GM23338 (cell line): Measurements from ENCODE around the gene INPP5D. TPM values are rescaled to one million over a fixed set of nuclear protein-coding genes. Genes with fewer than 3 reads are reported as not detected.

ENCODE experiments used
- ATAC-seq: fragments of 200-7000 bp; cut with Tn5 transposase; 3 replicates; pipeline ENCODE4 v1.9.1; 2020
- DNase-seq: peaks from one replicate; pipeline ENCODE4 v3.0.0-alpha.2; 2015; ENCODE audit warnings: low spot score
- H2AFZ ChIP-seq: fragments of 200-600 bp; sonication (generic); 2 replicates; pipeline ENCODE4 v1.8.0; 2016; ENCODE audit warnings: antibody characterized with exemption, mild to moderate bottlenecking, moderate library complexity
- H3F3A ChIP-seq: fragments of 200-600 bp; sonication (generic); replicated peaks from 2 replicates; pipeline ENCODE4 v1.8.0; 2017; ENCODE audit warnings: antibody characterized with exemption, mixed run types, low read depth
- H3K27ac ChIP-seq: fragments of 200-600 bp; sonication (generic); 2 replicates; pipeline ENCODE4 v1.6.1; 2016; ENCODE audit warnings: low read depth
- H3K27me3 ChIP-seq: fragments of 200-600 bp; sonication (generic); 2 replicates; pipeline ENCODE4 v1.8.0; 2016; ENCODE audit warnings: mild to moderate bottlenecking, mixed run types, moderate library complexity; ENCODE audit not compliant: insufficient read depth
- H3K36me3 ChIP-seq: fragments of 200-600 bp; sonication (generic); 2 replicates; pipeline ENCODE4 v1.8.0; 2016; ENCODE audit warnings: mild to moderate bottlenecking; ENCODE audit not compliant: insufficient read depth
- H3K4me1 ChIP-seq: fragments of 200-600 bp; sonication (generic); 2 replicates; pipeline ENCODE4 v1.8.0; 2016; ENCODE audit warnings: mild to moderate bottlenecking, moderate library complexity; ENCODE audit not compliant: insufficient read depth
- H3K4me2 ChIP-seq: fragments of 200-600 bp; sonication (generic); 2 replicates; pipeline ENCODE4 v1.7.1; 2017; ENCODE audit warnings: mixed run types
- H3K4me3 ChIP-seq: fragments of 200-600 bp; sonication (generic); 2 replicates; pipeline ENCODE4 v1.6.1; 2016; ENCODE audit warnings: mixed run types
- H3K79me2 ChIP-seq: fragments of 200-600 bp; sonication (generic); replicated peaks from 2 replicates; pipeline ENCODE4 v1.8.0; 2017; ENCODE audit warnings: mild to moderate bottlenecking; ENCODE audit not compliant: insufficient read depth
- H3K9me2 ChIP-seq: fragments of 200-600 bp; sonication (generic); 2 replicates; pipeline ENCODE4 v1.8.0; 2017; ENCODE audit not compliant: insufficient read depth
- H4K20me1 ChIP-seq: fragments of 200-600 bp; sonication (generic); replicated peaks from 2 replicates; pipeline ENCODE4 v1.8.0; 2017; ENCODE audit warnings: mild to moderate bottlenecking; ENCODE audit not compliant: insufficient read depth
- H3K27ac Mint-ChIP-seq: 2 replicates; pipeline ENCODE4 v1.8.0; 2020; ENCODE audit warnings: inconsistent platforms, mild to moderate bottlenecking, moderate library complexity, mixed read lengths
- H3K27me3 Mint-ChIP-seq: 3 replicates; pipeline ENCODE4 v1.8.0; 2022; ENCODE audit warnings: low read depth, mild to moderate bottlenecking, moderate library complexity, mixed read lengths, inconsistent platforms; ENCODE audit not compliant: insufficient read depth, poor library complexity
- H3K36me3 Mint-ChIP-seq: 3 replicates; pipeline ENCODE4 v1.8.0; 2021; ENCODE audit warnings: low read depth, mild to moderate bottlenecking, inconsistent platforms, moderate library complexity, mixed read lengths
- H3K4me1 Mint-ChIP-seq: 3 replicates; pipeline ENCODE4 v1.8.0; 2020; ENCODE audit warnings: mild to moderate bottlenecking, inconsistent platforms, mixed read lengths
- H3K4me3 Mint-ChIP-seq: 3 replicates; pipeline ENCODE4 v1.8.0; 2021; ENCODE audit warnings: moderate library complexity, mild to moderate bottlenecking, inconsistent platforms, mixed read lengths
- H3K9me3 Mint-ChIP-seq: 3 replicates; pipeline ENCODE4 v1.8.0; 2020; ENCODE audit warnings: moderate library complexity, mild to moderate bottlenecking, inconsistent platforms, mixed read lengths
- CREB1 ChIP-seq: fragments of 250-450 bp; sonication (Bioruptor Pico); IDR thresholded peaks from 2 replicates; pipeline ENCODE4 v1.5.0; 2020; ENCODE audit warnings: low read depth, mild to moderate bottlenecking, moderate library complexity
- CTCF ChIP-seq, 2 experiments: fragments of 200-600 bp in 1 of 2; sonication (generic) in 1 of 2; conservative IDR thresholded peaks; 2 replicates each; pipeline versions ENCODE4 v1.5.1 to v1.6.1; 2016 to 2017; ENCODE audit warnings: antibody characterized with exemption in 2 of 2, low read depth in 2 of 2, mild to moderate bottlenecking in 2 of 2, moderate library complexity in 1 of 2
- ETS1 ChIP-seq: IDR thresholded peaks from 2 replicates; pipeline ENCODE4 v1.6.1; 2016; ENCODE audit warnings: antibody characterized with exemption
- REST ChIP-seq: IDR thresholded peaks from one replicate; pipeline ENCODE4 v1.6.1; 2018; ENCODE audit warnings: antibody characterized with exemption; ENCODE audit not compliant: unreplicated experiment
- STAT1 ChIP-seq: IDR thresholded peaks from one replicate; pipeline ENCODE4 v1.6.1; 2016; ENCODE audit warnings: antibody characterized with exemption; ENCODE audit not compliant: unreplicated experiment
- ZNF114 ChIP-seq: fragments of 250-450 bp; sonication (Bioruptor Pico); IDR thresholded peaks from 2 replicates; pipeline ENCODE4 v1.5.0; 2020; ENCODE audit warnings: mild to moderate bottlenecking, moderate library complexity
- ZNF462 ChIP-seq: fragments of 250-450 bp; sonication (Bioruptor Pico); IDR thresholded peaks from 2 replicates; pipeline ENCODE4 v1.5.0; 2020; ENCODE audit warnings: mild to moderate bottlenecking, moderate library complexity
- polyA plus RNA-seq: library from polyadenylated mRNA; unstranded; fragments of >200 nt; fragmentation: Nextera tagmentation; extraction: Ambion mirVana; gene quantifications from 2 replicates; pipeline ENCODE4 v1.2.1, GENCODE V29; 2016
- total RNA-seq: library from RNA; depleted of rRNA; stranded (reverse); fragments of >200 nt; shearing (Covaris generic); gene quantifications from 2 replicates; pipeline ENCODE4 v1.2.3, GENCODE V29; 2014

INPP5D gene
- total and polyA plus RNA-seq, 2 experiments from 2014 or later, result 6.6 to 8.3 TPM

GRCh38 chr2:233021771-233022170, 38.4 kb upstream of the INPP5D start (continued):
- no peak for TF ChIP-seq ETS1
- TF ChIP-seq STAT1, result no peak
- no peak for TF ChIP-seq CREB1 (CRISPR knock-in tag)
- no peak for TF ChIP-seq ZNF462

GRCh38 chr2:233022561-233022960, 37.6 kb upstream of the INPP5D start:
- no peaks in the 10 kb centered on the region for H3K9me2 ChIP-seq
- H2AFZ ChIP-seq, result no peak overlapping the region
- no peak for ATAC-seq
- H4K20me1 ChIP-seq, result no peaks in the 10 kb centered on the region
- Mint-ChIP-seq H3K36me3 (no peaks in the 10 kb centered on the region), H3K4me1 (peaks cover 4% of the 10 kb centered on the region), H3K9me3 (no peaks in the 10 kb centered on the region; the same call in 2 of the 3 replicates), H3K4me3 (no peak overlapping the region), H3K27me3 (peaks cover 5% of the 10 kb centered on the region), H3K27ac (no peak overlapping the region)
- H3K36me3 ChIP-seq, result no peaks in the 10 kb centered on the region
- H3F3A ChIP-seq, result no peaks in the 10 kb centered on the region
- H3K4me3 ChIP-seq, result no peak overlapping the region
- no peak overlapping the region for H3K27ac ChIP-seq
- no peak overlapping the region for H3K4me2 ChIP-seq
- DNase-seq, result no peak
- no peaks in the 10 kb centered on the region for H3K4me1 ChIP-seq
- no peaks in the 10 kb centered on the region for H3K27me3 ChIP-seq
- H3K79me2 ChIP-seq, result no peaks in the 10 kb centered on the region
- TF ChIP-seq CTCF (conservative IDR thresholded peaks at IDR 0.05; ENCODE audit: low read depth in 2 of 2), result no peak
- no peak for TF ChIP-seq ZNF114 (CRISPR knock-in tag)
- no peak for TF ChIP-seq STAT1
- TF ChIP-seq CREB1 (CRISPR knock-in tag), result no peak
- no peak for TF ChIP-seq REST
